Measurements from ENCODE around the gene RAPGEF3.

GRCh38 chr12:47803191-47803875 is 44.7 kb upstream of the RAPGEF3 start:
- TF ChIP-seq CTCF (conservative IDR thresholded peaks at IDR 0.05; ENCODE audit: low read length) (no peak), EZH2phosphoT487 (IDR thresholded peaks at IDR 0.05; ENCODE audit: borderline replicate concordance) (no peak)
